ENCODE results near the gene DNAJC17.
A peak's percentile ranks its signal among the peaks of the same experiment; 100 is the strongest.

The DNAJC17 gene

GRCh38 chr15:40812721-40813425, 5.6 kb upstream of the DNAJC17 start:
- Histone ChIP-seq H2AK5ac (ENCODE audit: low read length, severe bottlenecking) (no peak overlapping the region), H4K8ac (ENCODE audit: low read length) (no peak overlapping the region), H3K23ac (ENCODE audit: low read length in 2 of 2) (no peak overlapping the region), H2BK120ac (ENCODE audit: low read depth, low read length) (no peak overlapping the region), H3K27me3 (ENCODE audit: control insufficient read depth in 1 of 2, insufficient read depth in 1 of 2, low read length in 2 of 2) (no peaks in the 10 kb centered on the region), H2BK15ac (ENCODE audit: low read depth, poor library complexity, severe bottlenecking) (no peak overlapping the region), H2BK12ac (ENCODE audit: low read length in 2 of 2) (no peak overlapping the region), H3K9me3 (ENCODE audit: control insufficient read depth, low read length) (no peaks in the 10 kb centered on the region), H3K4me1 (ENCODE audit: control insufficient read depth, insufficient read depth, low read depth, low read length) (peaks cover 9% of the 10 kb centered on the region), H2BK5ac (ENCODE audit: low read depth, low read length, poor library complexity, severe bottlenecking) (no peak overlapping the region), H3K36me3 (ENCODE audit: control insufficient read depth in 1 of 2, insufficient read depth in 2 of 2, low read depth in 1 of 2, low read length in 2 of 2) (peaks cover 36 to 55% of the 10 kb centered on the region in 2 experiments), H3K14ac (ENCODE audit: low read length in 2 of 2) (no peak overlapping the region), H4K91ac (ENCODE audit: low read length) (no peak overlapping the region), H3K27ac (ENCODE audit: low read length, poor library complexity, severe bottlenecking) (no peak overlapping the region), H3K9ac (ENCODE audit: low read length) (no peak overlapping the region), H3K18ac (ENCODE audit: low read depth in 1 of 2, low read length in 2 of 2) (no peak overlapping the region), H3K4me3 (ENCODE audit: insufficient read depth in 1 of 2, low read depth in 1 of 2, low read length in 2 of 2) (no peak overlapping the region), H3K79me1 (replicated peaks; ENCODE audit: low read length, poor library complexity, severe bottlenecking) (peaks cover 19% of the 10 kb centered on the region), H3K4ac (ENCODE audit: low read depth in 1 of 2, low read length in 2 of 2) (no peak overlapping the region), H2AFZ (ENCODE audit: low read depth, low read length) (no peak overlapping the region), H3K4me2 (ENCODE audit: low read length, poor library complexity, severe bottlenecking) (no peak overlapping the region)
- 97% methylated on average over 12 of the region's 12 CpGs for WGBS
- no peak for DNase-seq

- no peak overlapping the region for H3K4me2 ChIP-seq (ENCODE audit: low read length, poor library complexity, severe bottlenecking)
- H4K8ac ChIP-seq (ENCODE audit: low read length), result no peak overlapping the region
- H3K27me3 ChIP-seq (ENCODE audit: control insufficient read depth in 1 of 2, insufficient read depth in 1 of 2, low read length in 2 of 2), result no peaks in the 10 kb centered on the region
- 89% methylated on average over 7 of the region's 8 CpGs for WGBS
- no peak overlapping the region for H2BK5ac ChIP-seq (ENCODE audit: low read depth, low read length, poor library complexity, severe bottlenecking)
- no peak overlapping the region for H3K14ac ChIP-seq (ENCODE audit: low read length in 2 of 2)
- peak overlapping the region; percentile 94 for H3K9ac ChIP-seq (ENCODE audit: low read length)
- no peak overlapping the region for H2AFZ ChIP-seq (ENCODE audit: low read depth, low read length)
- no peak overlapping the region for H2BK12ac ChIP-seq (ENCODE audit: low read length in 2 of 2)
- H2BK15ac ChIP-seq (ENCODE audit: low read depth, poor library complexity, severe bottlenecking), result no peak overlapping the region
- H3K23ac ChIP-seq (ENCODE audit: low read length in 2 of 2), result no peak overlapping the region
- no peak for DNase-seq
- no peak overlapping the region for H3K27ac ChIP-seq (ENCODE audit: low read length, poor library complexity, severe bottlenecking)
- peak overlapping the region in 1 of 2 experiments; percentile 95 for H3K4me3 ChIP-seq (ENCODE audit: insufficient read depth in 1 of 2, low read depth in 1 of 2, low read length in 2 of 2)
- H3K36me3 ChIP-seq (ENCODE audit: control insufficient read depth in 1 of 2, insufficient read depth in 2 of 2, low read depth in 1 of 2, low read length in 2 of 2), result peaks cover 27 to 40% of the 10 kb centered on the region in 2 experiments
- no peak overlapping the region for H3K18ac ChIP-seq (ENCODE audit: low read depth in 1 of 2, low read length in 2 of 2)
- H3K4me1 ChIP-seq (ENCODE audit: control insufficient read depth, insufficient read depth, low read depth, low read length), result peaks cover 11% of the 10 kb centered on the region
- H4K91ac ChIP-seq (ENCODE audit: low read length), result no peak overlapping the region
- peaks cover 22% of the 10 kb centered on the region for H3K79me1 ChIP-seq (replicated peaks; ENCODE audit: low read length, poor library complexity, severe bottlenecking)
- no peak overlapping the region for H2AK5ac ChIP-seq (ENCODE audit: low read length, severe bottlenecking)
- H3K4ac ChIP-seq (ENCODE audit: low read depth in 1 of 2, low read length in 2 of 2), result no peak overlapping the region
- no peak overlapping the region for H2BK120ac ChIP-seq (ENCODE audit: low read depth, low read length)
- no peaks in the 10 kb centered on the region for H3K9me3 ChIP-seq (ENCODE audit: control insufficient read depth, low read length)
These were observed 1.7 kb upstream of the DNAJC17 start for GRCh38 chr15:40808861-40809450.

GRCh38 chr15:40807888-40808461, 702 bp upstream of the DNAJC17 start:
- H2BK5ac ChIP-seq (ENCODE audit: low read depth, low read length, poor library complexity, severe bottlenecking), result no peak overlapping the region
- peaks cover 18 to 34% of the 10 kb centered on the region in 2 experiments for H3K36me3 ChIP-seq (ENCODE audit: control insufficient read depth in 1 of 2, insufficient read depth in 2 of 2, low read depth in 1 of 2, low read length in 2 of 2)
- H4K8ac ChIP-seq (ENCODE audit: low read length), result peak overlapping the region; percentile 89
- peak overlapping the region in 1 of 2 experiments; percentile 94 for H3K18ac ChIP-seq (ENCODE audit: low read depth in 1 of 2, low read length in 2 of 2)
- no peaks in the 10 kb centered on the region for H3K27me3 ChIP-seq (ENCODE audit: control insufficient read depth in 1 of 2, insufficient read depth in 1 of 2, low read length in 2 of 2)
- peak overlapping the region; percentile 36 for H4K91ac ChIP-seq (ENCODE audit: low read length)
- 60% methylated on average over 19 of the region's 19 CpGs for WGBS
- peak overlapping the region; percentile 87 for H3K4me2 ChIP-seq (ENCODE audit: low read length, poor library complexity, severe bottlenecking)
- H2BK12ac ChIP-seq (ENCODE audit: low read length in 2 of 2), result no peak overlapping the region
- peaks cover 11% of the 10 kb centered on the region for H3K4me1 ChIP-seq (ENCODE audit: control insufficient read depth, insufficient read depth, low read depth, low read length)
- H3K27ac ChIP-seq (ENCODE audit: low read length, poor library complexity, severe bottlenecking), result no peak overlapping the region
- H2AFZ ChIP-seq (ENCODE audit: low read depth, low read length), result peak overlapping the region; percentile 94
- peak overlapping the region; percentile 94 for H3K9ac ChIP-seq (ENCODE audit: low read length)
- H3K4ac ChIP-seq (ENCODE audit: low read depth in 1 of 2, low read length in 2 of 2), result peak overlapping the region in 1 of 2 experiments; percentile 94
- H3K4me3 ChIP-seq (ENCODE audit: insufficient read depth in 1 of 2, low read depth in 1 of 2, low read length in 2 of 2), result peak overlapping the region; percentile 75 to 95
- H3K23ac ChIP-seq (ENCODE audit: low read length in 2 of 2), result peak overlapping the region in 1 of 2 experiments; percentile 63
- H2BK120ac ChIP-seq (ENCODE audit: low read depth, low read length), result no peak overlapping the region
- peaks cover 29% of the 10 kb centered on the region for H3K79me1 ChIP-seq (replicated peaks; ENCODE audit: low read length, poor library complexity, severe bottlenecking)
- H3K9me3 ChIP-seq (ENCODE audit: control insufficient read depth, low read length), result no peaks in the 10 kb centered on the region
- no peak for DNase-seq
- H2AK5ac ChIP-seq (ENCODE audit: low read length, severe bottlenecking), result no peak overlapping the region
- no peak overlapping the region for H2BK15ac ChIP-seq (ENCODE audit: low read depth, poor library complexity, severe bottlenecking)
- no peak overlapping the region for H3K14ac ChIP-seq (ENCODE audit: low read length in 2 of 2)

GRCh38 chr15:40806672-40807027, 623 bp downstream of the DNAJC17 start:
- Histone ChIP-seq H3K4me1 (ENCODE audit: control insufficient read depth, insufficient read depth, low read depth, low read length) (peaks cover 11% of the 10 kb centered on the region), H3K79me1 (replicated peaks; ENCODE audit: low read length, poor library complexity, severe bottlenecking) (peaks cover 38% of the 10 kb centered on the region), H3K4me2 (ENCODE audit: low read length, poor library complexity, severe bottlenecking) (peak overlapping the region; percentile 48), H2AFZ (ENCODE audit: low read depth, low read length) (peak overlapping the region; percentile 98), H3K23ac (ENCODE audit: low read length in 2 of 2) (no peak overlapping the region), H3K9me3 (ENCODE audit: control insufficient read depth, low read length) (no peaks in the 10 kb centered on the region), H3K4me3 (ENCODE audit: insufficient read depth in 1 of 2, low read depth in 1 of 2, low read length in 2 of 2) (peak overlapping the region; percentile 75 to 95), H4K91ac (ENCODE audit: low read length) (no peak overlapping the region), H2BK15ac (ENCODE audit: low read depth, poor library complexity, severe bottlenecking) (no peak overlapping the region), H3K36me3 (ENCODE audit: control insufficient read depth in 1 of 2, insufficient read depth in 2 of 2, low read depth in 1 of 2, low read length in 2 of 2) (peaks cover 12 to 30% of the 10 kb centered on the region in 2 experiments), H2AK5ac (ENCODE audit: low read length, severe bottlenecking) (no peak overlapping the region), H3K9ac (ENCODE audit: low read length) (peak overlapping the region; percentile 94), H2BK12ac (ENCODE audit: low read length in 2 of 2) (no peak overlapping the region), H2BK120ac (ENCODE audit: low read depth, low read length) (no peak overlapping the region), H3K18ac (ENCODE audit: low read depth in 1 of 2, low read length in 2 of 2) (peak overlapping the region in 1 of 2 experiments; percentile 76), H3K27me3 (ENCODE audit: control insufficient read depth in 1 of 2, insufficient read depth in 1 of 2, low read length in 2 of 2) (no peaks in the 10 kb centered on the region), H3K4ac (ENCODE audit: low read depth in 1 of 2, low read length in 2 of 2) (peak overlapping the region in 1 of 2 experiments; percentile 74), H4K8ac (ENCODE audit: low read length) (peak overlapping the region; percentile 70), H3K27ac (ENCODE audit: low read length, poor library complexity, severe bottlenecking) (peak overlapping the region; percentile 1), H3K14ac (ENCODE audit: low read length in 2 of 2) (peak overlapping the region in 1 of 2 experiments; percentile 51), H2BK5ac (ENCODE audit: low read depth, low read length, poor library complexity, severe bottlenecking) (no peak overlapping the region)
- WGBS, result 0% methylated on average over 2 of the region's 2 CpGs
- no peak for DNase-seq

Data from mesenchymal stem cell (in vitro differentiated cells and primary cell).